ENCODE measurements around the gene SRCIN1. TPM values are rescaled to one million over a fixed set of nuclear protein-coding genes. Genes with fewer than 3 reads are reported as not detected.

SRCIN1 gene
- total RNA-seq, 1 donor from 2014 or later = not detected

DNA sequence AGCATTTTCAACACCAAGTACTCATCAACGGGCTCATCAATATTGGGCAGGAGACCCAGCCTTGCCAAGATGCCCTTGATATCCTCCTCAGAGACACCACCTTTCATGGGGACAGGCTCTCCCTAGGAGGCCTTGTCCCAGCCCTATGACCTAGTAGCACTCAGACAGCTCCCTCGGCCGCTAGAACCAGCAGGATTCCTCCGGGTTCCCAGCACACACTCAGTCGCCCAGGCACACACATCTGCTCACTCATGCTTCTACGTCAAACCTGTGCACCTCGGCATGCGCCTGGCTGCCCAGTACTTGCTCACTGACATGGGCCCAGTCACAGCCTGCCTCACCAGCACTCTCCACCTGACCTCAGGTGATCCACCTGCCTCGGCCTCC is 17.0 kb downstream of the SRCIN1 start:
- H3K27ac ChIP-seq = no peak overlapping the region
- intact Hi-C loops (cut with DNase I) = no loop called here
- H3K36me3 ChIP-seq = no peaks in the 10 kb centered on the region
- TF ChIP-seq, protein P1, sequence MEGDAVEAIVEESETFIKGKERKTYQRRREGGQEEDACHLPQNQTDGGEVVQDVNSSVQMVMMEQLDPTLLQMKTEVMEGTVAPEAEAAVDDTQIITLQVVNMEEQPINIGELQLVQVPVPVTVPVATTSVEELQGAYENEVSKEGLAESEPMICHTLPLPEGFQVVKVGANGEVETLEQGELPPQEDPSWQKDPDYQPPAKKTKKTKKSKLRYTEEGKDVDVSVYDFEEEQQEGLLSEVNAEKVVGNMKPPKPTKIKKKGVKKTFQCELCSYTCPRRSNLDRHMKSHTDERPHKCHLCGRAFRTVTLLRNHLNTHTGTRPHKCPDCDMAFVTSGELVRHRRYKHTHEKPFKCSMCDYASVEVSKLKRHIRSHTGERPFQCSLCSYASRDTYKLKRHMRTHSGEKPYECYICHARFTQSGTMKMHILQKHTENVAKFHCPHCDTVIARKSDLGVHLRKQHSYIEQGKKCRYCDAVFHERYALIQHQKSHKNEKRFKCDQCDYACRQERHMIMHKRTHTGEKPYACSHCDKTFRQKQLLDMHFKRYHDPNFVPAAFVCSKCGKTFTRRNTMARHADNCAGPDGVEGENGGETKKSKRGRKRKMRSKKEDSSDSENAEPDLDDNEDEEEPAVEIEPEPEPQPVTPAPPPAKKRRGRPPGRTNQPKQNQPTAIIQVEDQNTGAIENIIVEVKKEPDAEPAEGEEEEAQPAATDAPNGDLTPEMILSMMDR (IDR thresholded peaks at IDR 0.05) = no peak
- peaks cover 2% of the 10 kb centered on the region for H3K27me3 ChIP-seq
- no peaks in the 10 kb centered on the region for H3K9me3 ChIP-seq
- no peak overlapping the region for H3K4me3 ChIP-seq
- no peak for DNase-seq (ENCODE audit: low spot score in 2 of 2)
- H3K4me1 ChIP-seq = peaks cover 0 to 6% of the 10 kb centered on the region in 2 donors

- H3K9me3 ChIP-seq = no peaks in the 10 kb centered on the region
- peaks cover 1% of the 10 kb centered on the region for H3K27me3 ChIP-seq
- intact Hi-C loops (cut with DNase I) = no loop called here
- H3K27ac ChIP-seq = no peak overlapping the region
- TF ChIP-seq, protein P1 (IDR thresholded peaks at IDR 0.05) = no peak
- no peak for DNase-seq (ENCODE audit: low spot score in 2 of 2)
- H3K36me3 ChIP-seq = no peaks in the 10 kb centered on the region
- peaks cover 0 to 6% of the 10 kb centered on the region in 2 donors for H3K4me1 ChIP-seq
- H3K4me3 ChIP-seq = no peak overlapping the region
Measured at GRCh38 chr17:38587947-38588787, 17.6 kb downstream of the SRCIN1 start.

- no peak for DNase-seq (ENCODE audit: low spot score in 2 of 2)
- TF ChIP-seq, protein P1 (IDR thresholded peaks at IDR 0.05) = no peak
- no peak overlapping the region for H3K4me3 ChIP-seq
- no peaks in the 10 kb centered on the region for H3K27me3 ChIP-seq
- no peaks in the 10 kb centered on the region for H3K9me3 ChIP-seq
- peaks cover 0 to 6% of the 10 kb centered on the region in 2 donors for H3K4me1 ChIP-seq
- H3K36me3 ChIP-seq = no peaks in the 10 kb centered on the region
- intact Hi-C loops (cut with DNase I) = no loop called here
- H3K27ac ChIP-seq = no peak overlapping the region
Measured at GRCh38 chr17:38587203-38587602, 18.5 kb downstream of the SRCIN1 start.

GRCh38 chr17:38586788-38587187 is 19.0 kb downstream of the SRCIN1 start:
- intact Hi-C loops (cut with DNase I) = no loop called here

GRCh38 chr17:38585918-38586529 is 19.7 kb downstream of the SRCIN1 start:
- DNase-seq (ENCODE audit: low spot score in 2 of 2) = no peak
- no peak overlapping the region for H3K27ac ChIP-seq
- intact Hi-C loops (cut with DNase I) = no loop called here
- no peak overlapping the region for H3K4me3 ChIP-seq
- H3K36me3 ChIP-seq = no peaks in the 10 kb centered on the region
- H3K9me3 ChIP-seq = no peaks in the 10 kb centered on the region
- H3K4me1 ChIP-seq = peaks cover 0 to 6% of the 10 kb centered on the region in 2 donors
- TF ChIP-seq, protein P1 (IDR thresholded peaks at IDR 0.05) = no peak
- H3K27me3 ChIP-seq = no peaks in the 10 kb centered on the region

More at GRCh38 chr17:38586788-38587187, 19.0 kb downstream of the SRCIN1 start:
- H3K9me3 ChIP-seq = no peaks in the 10 kb centered on the region
- H3K36me3 ChIP-seq = no peaks in the 10 kb centered on the region
- H3K4me1 ChIP-seq = peaks cover 0 to 6% of the 10 kb centered on the region in 2 donors
- H3K4me3 ChIP-seq = no peak overlapping the region
- H3K27me3 ChIP-seq = no peaks in the 10 kb centered on the region
- TF ChIP-seq, protein P1 (IDR thresholded peaks at IDR 0.05) = no peak
- no peak for DNase-seq (ENCODE audit: low spot score in 2 of 2)
- no peak overlapping the region for H3K27ac ChIP-seq
